GM21619 (cell line): ENCODE data around the gene CSTA.

Experiments
- ATAC-seq: cut with Tn5 transposase; IDR thresholded peaks from one replicate; pipeline ENCODE4 v1.9.1; 2021; ENCODE audit not compliant: unreplicated experiment

Gene CSTA

DNA sequence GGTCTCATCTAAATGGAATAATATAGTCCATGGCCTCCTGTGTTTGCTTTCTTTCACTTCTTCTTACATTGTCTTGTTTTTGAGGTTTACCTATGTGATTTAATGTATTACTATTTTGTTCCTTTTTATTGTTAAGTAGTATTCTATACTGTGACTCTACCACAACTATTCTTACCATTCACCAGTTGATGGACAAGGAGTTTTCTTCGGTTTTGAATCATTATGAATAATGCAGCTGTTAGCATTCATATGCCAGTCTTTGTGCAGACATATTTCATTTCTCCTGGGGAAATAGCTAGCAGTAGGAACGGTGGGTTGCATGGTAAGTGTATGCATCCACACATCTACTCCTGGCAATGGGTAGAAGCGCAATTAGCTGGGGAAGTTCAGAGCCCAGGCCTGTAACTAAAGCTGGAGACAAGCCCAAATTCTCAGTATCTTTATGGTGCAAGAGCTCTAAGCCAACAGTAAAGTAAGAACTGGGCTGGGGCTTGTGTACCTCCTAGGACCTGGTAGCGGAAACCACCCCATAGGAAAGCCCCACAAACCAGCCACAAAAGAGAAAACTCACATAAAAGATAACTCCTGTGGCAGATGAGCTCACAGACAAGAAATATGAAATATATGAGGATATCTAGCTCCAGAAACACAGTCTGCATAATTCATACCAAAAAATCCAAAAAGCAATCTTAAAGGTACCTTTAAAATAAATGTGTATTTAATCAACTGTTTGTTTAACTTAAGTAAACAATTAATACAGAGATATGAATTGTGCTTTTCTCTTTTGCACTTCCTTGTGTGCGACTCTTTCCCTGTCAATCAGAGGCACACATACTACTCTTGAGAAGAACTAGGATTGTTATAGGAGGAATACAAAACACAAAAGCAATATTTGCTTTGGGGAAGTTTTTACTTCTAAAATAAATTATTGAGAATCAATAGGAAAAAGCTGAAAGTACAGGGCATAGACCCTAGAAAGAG, 2.7 kb upstream of the CSTA start:
- ATAC-seq, result no peak

- ATAC-seq, result no peak
Observed at GRCh38 chr3:122325769-122326168, 721 bp downstream of the CSTA start.

GRCh38 chr3:122331886-122332285, 6.8 kb downstream of the CSTA start:
- no peak for ATAC-seq

DNA sequence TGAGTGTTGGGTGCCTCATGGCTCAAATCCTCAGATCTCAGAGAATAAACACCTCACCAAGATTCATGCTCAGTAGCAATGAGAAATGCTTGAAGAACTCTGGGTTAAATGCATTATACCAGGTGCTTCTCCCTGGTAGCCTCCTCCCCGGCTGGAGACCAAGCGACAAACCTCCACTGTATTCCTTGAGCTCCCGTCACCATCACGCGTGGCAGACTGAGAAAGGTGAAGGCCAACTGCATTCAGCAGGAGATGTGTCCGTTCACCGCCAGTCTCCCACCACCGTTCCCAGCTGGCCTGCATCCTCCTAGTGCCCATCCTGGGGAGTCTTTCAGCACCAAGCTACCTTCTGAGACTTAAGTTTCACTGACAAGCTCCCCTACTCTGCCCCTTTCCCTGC, 7.5 kb downstream of the CSTA start:
- no peak for ATAC-seq

GRCh38 chr3:122342803-122343202, 17.8 kb downstream of the CSTA start:
- no peak for ATAC-seq

- ATAC-seq, result no peak
Observed at GRCh38 chr3:122343654-122344053, 18.6 kb downstream of the CSTA start.

GRCh38 chr3:122349171-122349570, 24.1 kb downstream of the CSTA start:
- ATAC-seq, result no peak

DNA sequence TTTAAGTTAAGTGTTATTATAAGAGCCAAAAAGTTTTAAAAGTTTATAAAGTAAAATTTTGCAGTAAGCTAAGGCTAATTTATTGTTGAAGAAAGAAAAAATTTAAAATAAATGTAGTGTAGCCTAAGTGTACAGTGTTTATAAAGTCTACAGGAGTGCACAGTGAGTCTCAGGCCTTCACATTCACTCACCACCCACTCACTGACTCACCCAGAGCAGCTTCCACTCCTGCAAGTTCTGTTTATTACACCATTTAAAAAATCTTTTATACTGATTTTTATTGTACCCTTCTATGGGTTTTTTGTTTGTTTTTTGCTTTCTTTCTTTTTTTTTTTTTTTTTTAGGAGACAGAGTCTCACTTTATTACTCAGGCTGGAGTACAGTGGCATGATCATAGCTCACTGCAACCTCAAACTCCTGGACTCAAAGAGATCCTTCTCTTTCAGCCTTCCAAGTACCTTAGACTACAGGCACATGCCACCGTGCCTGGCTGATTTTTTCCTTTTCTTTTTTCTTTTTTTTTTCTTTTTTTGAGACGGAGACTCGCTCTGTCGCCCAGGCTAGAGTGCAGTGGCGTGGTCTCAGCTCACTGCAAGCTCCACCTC, 25.9 kb downstream of the CSTA start:
- no peak for ATAC-seq

- no peak for ATAC-seq
Observed at GRCh38 chr3:122351612-122352011, 26.6 kb downstream of the CSTA start.

- ATAC-seq, result no peak
Observed at GRCh38 chr3:122353215-122353614, 28.2 kb downstream of the CSTA start.

GRCh38 chr3:122353893-122354401, 28.9 kb downstream of the CSTA start:
- ATAC-seq, result no peak

GRCh38 chr3:122355612-122356011, 30.6 kb downstream of the CSTA start:
- no peak for ATAC-seq

- no peak for ATAC-seq
Observed at GRCh38 chr3:122356402-122356801, 31.4 kb downstream of the CSTA start.

DNA sequence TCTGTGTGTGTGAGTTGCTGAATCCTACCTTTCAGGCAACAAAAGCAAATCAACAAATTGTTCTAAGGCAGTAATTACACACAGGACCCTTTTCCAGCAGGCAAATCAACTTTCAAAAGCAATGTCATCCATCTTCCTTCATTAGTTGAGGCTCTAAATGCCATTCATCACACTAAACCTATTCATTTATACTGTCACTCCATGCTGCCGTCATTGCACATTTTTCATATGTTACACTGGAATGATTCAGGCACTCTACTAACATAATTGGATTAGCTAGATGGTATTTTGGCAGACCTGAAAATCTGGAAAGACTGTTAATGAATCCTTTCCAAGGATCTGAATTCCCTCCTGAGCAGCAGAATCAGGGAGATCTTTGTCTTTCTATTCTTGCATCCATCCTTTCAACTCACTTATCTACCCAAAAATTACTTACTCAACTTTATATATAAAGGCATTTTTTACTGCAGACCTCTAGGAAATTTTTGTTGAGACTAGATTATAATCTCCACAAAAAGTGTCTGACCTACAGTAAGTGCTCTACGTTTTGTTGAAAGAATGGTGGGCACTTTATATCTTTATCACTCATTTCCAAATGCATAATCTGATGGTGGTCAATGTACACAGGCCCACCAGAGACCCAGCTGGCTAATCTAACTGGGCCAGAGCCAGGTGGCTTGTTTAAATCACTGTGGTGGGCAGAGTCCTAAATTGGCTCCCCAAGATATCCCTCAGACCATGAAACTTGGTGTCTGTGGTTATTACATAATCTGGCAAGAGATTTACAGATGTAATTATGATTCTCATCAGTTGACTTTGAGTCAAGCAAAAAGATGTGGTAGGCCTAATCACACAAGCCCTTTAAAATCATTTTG, 33.0 kb downstream of the CSTA start:
- no peak for ATAC-seq

- ATAC-seq, result no peak
Observed at GRCh38 chr3:122358703-122359032, 33.6 kb downstream of the CSTA start.

GRCh38 chr3:122362026-122362425, 37.0 kb downstream of the CSTA start:
- no peak for ATAC-seq

GRCh38 chr3:122364490-122364889, 39.4 kb downstream of the CSTA start:
- ATAC-seq, result no peak

DNA sequence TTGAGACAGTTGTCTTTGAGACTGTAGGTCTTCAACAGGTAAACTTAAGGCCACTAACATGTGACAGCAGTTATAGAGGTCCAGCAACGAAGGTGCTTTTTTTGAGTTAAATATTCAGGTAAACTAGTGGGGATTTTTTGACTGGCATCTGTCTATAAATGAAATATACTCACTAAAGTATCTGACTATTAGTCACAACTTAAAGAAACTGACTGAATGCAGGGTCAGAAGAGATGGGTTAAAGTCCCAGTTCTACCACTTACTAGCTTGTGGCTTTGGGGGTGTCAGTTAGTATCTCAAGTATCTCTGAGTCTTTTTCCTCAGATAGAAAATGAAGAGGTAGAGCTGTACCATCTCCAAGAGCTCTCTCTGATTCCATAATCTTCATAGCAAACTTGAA, 40.0 kb downstream of the CSTA start:
- peak; percentile 44 for ATAC-seq

GRCh38 chr3:122365582-122366378, 40.7 kb downstream of the CSTA start:
- ATAC-seq, result peak; percentile 75

- ATAC-seq, result no peak
Observed at GRCh38 chr3:122366379-122366749, 41.3 kb downstream of the CSTA start.

- ATAC-seq, result no peak
Observed at GRCh38 chr3:122374034-122374433, 49.0 kb downstream of the CSTA start.
